B cell (primary cell): ENCODE measurements around the gene MEOX2.

Source experiments
- CTCF ChIP-seq: fragments of 200-600 bp; IDR thresholded peaks from one replicate; pipeline ENCODE4 v1.8.0; 2022; ENCODE audit warnings: antibody characterized with exemption, mild to moderate bottlenecking
- EZH2 ChIP-seq: IDR thresholded peaks from 2 replicates; pipeline ENCODE4 v1.6.1; 2012; ENCODE audit warnings: borderline replicate concordance, low read depth, mild to moderate bottlenecking, moderate library complexity, low read length; ENCODE audit not compliant: insufficient read depth, poor library complexity, severe bottlenecking

GRCh38 chr7:15586266-15586665 lies 100.2 kb downstream of the MEOX2 start:
- TF ChIP-seq EZH2 (no peak), CTCF (no peak)
